NCI-H2171 (cell line): ENCODE results near the gene CNIH1.
A peak's percentile ranks its signal among the peaks of the same experiment; 100 is the strongest.

Experiments
- DNase-seq: peaks from one replicate; lab custom pipeline; 2025; lab: John Stamatoyannopoulos, UW

The CNIH1 gene

DNA sequence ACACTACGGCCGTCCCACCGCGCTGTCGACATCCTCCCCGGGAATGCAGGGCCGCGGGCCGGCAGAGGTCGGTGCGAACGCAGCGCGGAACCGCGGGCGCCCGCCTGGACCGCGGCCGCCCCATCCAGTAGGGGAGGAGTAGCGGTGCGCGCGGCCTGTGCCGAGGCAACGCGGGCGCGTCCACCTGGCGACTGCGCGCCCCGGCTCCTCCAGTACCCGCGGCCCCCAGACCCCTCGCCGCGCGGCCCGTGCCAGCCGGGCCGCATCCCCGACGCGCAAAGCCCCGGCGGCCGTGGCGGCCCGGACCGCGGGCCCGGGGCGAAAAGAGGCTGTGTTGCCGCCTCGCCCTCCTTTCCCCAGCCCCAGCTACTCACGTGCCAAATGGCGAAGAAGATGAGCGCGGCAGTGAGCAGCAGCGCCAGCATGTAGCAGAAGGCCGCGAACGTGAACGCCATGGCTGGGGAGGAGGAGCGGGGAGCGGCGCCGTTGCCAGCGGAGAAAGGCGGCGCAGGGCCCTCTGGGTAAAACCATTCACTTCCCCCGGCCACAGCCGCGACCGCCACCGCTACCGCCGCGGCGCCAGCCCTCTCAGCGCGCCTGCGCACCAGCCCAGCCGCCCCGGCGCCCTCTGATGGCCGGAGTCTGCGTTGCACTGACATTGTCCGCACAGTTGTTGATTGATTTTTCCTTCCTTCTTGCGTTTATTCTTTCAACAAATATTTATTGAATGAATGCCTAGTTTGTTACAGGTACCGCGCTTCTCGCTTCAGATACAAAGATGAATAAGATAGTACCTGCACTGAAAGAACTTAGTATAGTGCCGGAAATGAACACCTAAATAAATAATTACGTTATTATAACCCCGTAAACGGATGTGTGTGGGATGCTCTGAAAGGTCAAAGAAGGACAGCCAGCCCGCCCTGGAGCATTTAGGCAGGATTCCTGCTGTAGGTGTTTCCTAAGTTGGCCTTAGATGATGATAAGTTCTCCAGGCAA is at the start of gene CNIH1:
Gene CNIH1 (minus strand): TSS at position 502 of the 996 bp plus-strand sequence. CDS start 47 bp downstream, at position 455.
- DNase-seq = peak; percentile 93

- no peak for DNase-seq
Measured at GRCh38 chr14:54490445-54491175, 49.4 kb upstream of the CNIH1 start.

DNA sequence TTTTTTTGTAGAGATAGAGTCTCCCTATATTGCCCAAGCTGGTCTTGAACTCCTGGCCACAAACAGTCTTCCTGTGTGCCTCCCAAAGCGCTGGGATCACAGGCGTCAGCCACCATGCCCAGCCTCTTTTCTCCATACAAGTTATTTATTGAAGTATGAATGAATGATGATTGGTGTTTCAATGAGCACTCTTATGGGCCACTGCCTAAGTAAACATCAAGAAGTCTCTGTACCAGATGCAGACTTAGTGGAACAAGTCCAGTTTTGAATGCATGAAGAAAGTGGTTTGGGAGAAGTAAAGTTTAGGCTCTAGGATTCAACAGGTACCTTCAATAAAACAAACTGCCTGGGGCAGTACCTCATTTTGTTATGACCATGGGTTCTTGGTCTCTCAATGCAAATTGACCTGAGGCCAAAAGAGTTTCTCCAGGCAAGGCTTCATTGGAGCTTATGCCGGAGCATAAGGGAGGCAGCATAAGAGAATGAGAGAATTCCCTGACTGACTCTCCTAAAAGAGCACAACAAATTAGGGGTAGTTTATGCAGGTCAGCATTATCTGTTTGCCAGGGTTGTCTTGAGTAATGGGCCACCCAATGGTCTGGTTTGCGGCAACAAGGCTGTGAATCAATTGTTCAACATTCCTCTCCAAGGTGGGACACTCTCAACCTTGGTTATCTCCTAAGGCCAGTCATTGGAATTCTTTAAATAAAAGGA is 48.7 kb upstream of the CNIH1 start:
- DNase-seq = no peak

DNA sequence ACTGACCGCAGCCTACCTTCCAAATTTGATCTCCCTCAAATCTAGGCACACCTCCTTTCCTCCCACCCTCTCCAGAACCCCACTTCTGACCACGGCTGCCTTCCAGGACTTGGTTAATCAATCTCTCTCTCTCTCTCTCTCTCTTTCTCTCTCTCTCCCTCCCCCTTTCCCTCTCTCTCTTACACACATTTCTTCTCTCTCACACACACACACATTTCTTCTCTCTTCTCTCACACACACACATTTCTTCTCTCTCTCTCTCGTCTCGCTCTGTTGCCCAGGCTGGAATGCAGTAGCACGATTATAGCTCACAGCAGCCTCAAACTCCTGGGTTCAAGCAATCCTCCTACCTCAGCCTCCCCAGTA is 48.1 kb upstream of the CNIH1 start:
- DNase-seq = no peak

GRCh38 chr14:54488646-54489317 is 47.6 kb upstream of the CNIH1 start, which contains the start of gene GMFB:
TSS of gene GMFB (minus strand) at chr14:54488980. CDS start at chr14:54488927, 53 bp downstream.
- peak; percentile 92 for DNase-seq

- peak; percentile 15 for DNase-seq
Measured at GRCh38 chr14:54488318-54488645, 47.1 kb upstream of the CNIH1 start.

DNA sequence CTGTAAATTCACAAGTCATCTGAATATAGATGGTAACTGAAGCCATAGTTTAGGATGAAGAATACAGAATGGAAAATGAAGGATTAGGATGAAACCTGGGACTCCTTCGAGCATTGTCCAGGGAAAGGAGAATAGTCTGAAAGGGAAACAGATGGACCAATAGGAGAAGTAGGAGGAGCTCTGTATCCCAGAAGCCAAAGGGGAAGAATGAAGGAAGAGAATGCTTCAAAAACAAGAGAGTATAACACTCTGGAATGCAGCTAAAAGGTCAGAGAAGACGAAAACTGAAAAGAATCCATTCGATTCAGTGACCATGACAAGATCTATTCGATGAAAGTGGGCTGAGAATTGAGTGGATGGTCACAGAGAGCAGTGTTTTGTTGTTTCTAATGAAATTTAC is 46.6 kb upstream of the CNIH1 start:
- no peak for DNase-seq

DNA sequence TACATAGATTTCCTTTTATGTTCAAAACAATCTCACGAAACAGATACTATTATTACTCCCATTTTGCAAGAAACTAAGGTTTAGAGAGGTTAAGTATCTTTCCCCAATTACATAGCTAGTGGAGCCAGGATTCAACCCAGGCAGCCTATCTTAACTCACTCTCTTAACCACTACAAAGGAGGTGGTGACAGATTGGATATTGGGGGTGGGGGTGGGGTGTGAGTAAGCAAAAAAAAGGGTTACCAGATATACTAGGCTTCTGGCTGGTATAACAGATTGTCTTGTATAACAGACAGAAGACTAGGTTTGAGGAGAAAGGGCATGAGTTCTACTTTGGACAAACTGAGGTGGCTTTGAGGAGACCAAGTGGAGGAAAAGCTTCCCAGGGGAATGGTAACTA is 45.5 kb upstream of the CNIH1 start:
- DNase-seq = no peak

- DNase-seq = no peak
Measured at GRCh38 chr14:54483846-54484245, 42.7 kb upstream of the CNIH1 start.

DNA sequence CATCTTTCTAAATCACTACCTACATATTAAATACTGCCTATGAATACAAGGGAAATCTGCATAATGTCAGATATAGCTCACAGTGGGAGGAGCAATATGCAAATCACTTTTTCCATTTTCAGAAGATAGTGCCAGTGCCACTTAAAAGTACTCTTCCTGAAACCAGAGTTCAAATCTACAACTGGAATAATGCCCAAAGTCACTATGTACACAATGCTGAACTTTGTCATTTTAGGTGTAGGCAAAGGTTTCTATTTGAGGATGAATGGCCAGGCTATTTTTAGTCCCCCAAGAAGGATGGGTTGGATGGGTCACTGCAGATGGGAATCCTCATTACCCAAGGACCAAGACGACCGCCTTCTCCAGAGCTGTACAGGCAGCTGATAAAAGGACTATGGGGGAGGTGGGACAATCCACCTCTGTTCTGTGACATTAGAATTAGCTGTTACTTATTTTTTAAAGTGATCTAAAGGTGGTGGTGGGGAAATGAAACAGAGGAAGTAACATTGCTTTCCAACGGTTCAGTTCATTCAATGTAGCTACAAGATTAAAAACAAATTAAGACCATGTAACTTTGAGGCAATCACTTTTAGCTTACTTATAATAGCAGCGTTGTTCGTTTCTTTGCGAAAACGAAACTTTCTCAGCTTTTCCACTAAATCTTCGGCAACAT is 42.0 kb upstream of the CNIH1 start:
- no peak for DNase-seq

- DNase-seq = no peak
Measured at GRCh38 chr14:54481695-54482094, 40.5 kb upstream of the CNIH1 start.

GRCh38 chr14:54480830-54481562 is 39.8 kb upstream of the CNIH1 start:
- no peak for DNase-seq

GRCh38 chr14:54478636-54479215 is 37.6 kb upstream of the CNIH1 start:
- no peak for DNase-seq

GRCh38 chr14:54475911-54476310 is 34.7 kb upstream of the CNIH1 start:
- no peak for DNase-seq

DNA sequence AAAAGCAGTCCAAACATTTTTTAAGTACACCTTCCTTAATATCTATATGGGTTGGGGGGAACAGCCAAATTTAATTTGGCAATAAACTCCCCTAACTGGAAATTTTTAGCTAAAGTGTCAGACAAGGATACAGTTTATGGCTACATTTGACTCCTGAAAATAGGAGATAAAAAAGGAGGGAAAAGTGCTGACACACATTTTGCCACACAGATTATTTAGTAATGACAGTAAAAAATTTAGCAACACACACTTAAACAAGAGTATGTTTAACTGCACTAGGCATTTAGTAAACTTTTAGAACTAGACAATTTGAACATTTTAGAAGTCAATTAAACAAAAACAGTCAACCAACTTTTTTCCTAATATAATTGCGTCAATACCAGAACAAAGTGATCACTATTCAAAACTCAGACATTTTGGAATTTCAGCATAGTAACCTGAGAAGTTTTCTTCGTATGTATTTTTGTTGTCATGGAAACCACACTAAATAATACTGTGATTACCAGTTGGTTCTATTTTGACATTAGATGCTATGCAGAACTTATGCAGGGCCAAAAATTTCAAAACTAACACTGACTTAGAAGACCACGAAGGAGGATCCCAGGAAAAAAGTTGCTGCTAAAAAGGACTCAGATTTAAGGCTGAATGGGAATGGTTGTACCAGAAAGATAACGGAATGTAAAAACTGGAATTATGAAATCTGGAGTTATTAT is 34.2 kb upstream of the CNIH1 start:
- no peak for DNase-seq

DNA sequence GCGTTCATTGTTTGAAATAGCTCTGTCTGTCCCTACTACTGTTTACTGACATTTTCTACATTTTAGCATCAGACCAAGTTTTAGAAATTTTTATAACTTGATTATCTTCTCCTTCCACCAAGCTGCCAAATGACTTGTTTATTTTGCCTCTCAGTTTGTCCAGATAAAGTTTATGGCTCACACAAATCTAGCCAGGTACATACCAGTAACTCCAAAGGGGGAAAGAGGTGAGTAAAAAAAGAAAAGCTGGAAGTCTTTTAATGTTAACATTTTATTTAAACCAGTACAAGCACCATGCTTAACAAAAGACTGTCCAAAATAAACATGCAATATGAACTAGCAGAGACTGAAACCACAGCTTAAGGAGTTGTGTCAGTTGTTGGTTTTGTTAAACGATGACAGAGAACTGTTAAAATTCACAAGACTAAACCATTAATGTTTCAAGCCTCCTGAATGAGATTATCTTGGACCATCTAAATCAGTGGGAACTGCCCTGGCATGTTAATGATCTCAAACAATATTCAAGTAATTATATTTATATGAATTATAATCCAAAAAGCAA is 33.1 kb upstream of the CNIH1 start:
- no peak for DNase-seq

- no peak for DNase-seq
Measured at GRCh38 chr14:54472315-54472714, 31.1 kb upstream of the CNIH1 start.

- no peak for DNase-seq
Measured at GRCh38 chr14:54471641-54472040, 30.5 kb upstream of the CNIH1 start.

GRCh38 chr14:54470701-54471100 is 29.5 kb upstream of the CNIH1 start:
- no peak for DNase-seq
